Measurements from ENCODE around the gene CCDC88C.
A peak's percentile ranks its signal among the peaks of the same experiment; 100 is the strongest.
"Not testable (repeated sequence)": the region's sequence is repeated elsewhere in the genome, so short reads cannot be mapped to it uniquely, and the experiment has no call there.

CCDC88C gene

DNA sequence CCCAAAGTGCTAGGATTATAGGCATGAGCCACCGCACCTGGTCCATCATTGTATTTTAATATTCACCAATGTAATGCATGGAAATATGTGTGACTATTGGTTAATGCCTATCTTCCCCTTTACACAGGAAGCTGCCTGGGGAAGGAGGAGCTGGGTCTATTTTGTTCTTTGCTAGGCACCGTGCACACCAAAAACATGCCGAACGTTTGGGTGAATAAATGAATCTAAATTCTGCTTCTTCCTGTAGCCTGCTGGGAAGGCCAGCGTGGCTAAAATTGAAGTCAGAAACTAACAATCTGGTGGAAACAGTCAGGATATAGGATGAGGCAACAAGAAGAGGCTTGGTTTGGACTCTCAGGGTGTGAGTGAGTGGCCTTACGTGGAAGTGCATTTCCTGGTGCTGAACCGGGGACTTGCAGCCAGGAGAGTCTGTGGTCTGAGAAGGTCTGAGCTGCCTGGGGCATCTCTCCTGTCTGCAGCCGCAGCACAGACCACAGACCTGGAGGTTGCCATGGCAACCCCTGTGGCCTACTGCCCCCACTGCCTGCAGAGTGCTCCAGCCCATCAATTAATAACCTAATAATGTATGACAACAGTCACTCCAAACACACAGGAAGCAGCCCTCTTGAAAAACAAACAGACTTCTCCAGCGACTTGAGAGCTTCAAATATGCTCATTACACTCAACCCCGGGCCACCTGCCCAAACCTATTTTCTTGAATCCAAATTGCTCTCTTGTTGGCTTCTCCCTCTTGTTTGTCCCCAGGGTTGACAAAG, 167.6 kb downstream of the CCDC88C start:
- DNase-seq (ENCODE audit: low read depth, low spot score) = no peak
- ChIA-PET CTCF (interaction anchor here (1.1 to 1.5 kb wide), 2 partner anchors 15 to 73 kb away, joined by 3 to 4 read pairs; no protein-coding TSS in a partner anchor), POLR2A (interaction anchor here (1.2 kb wide), 1 partner anchor 13 kb away, joined by 3 read pairs; no protein-coding TSS in a partner anchor)
- H3K4me3 ChIP-seq (ENCODE audit: low read depth, low read length) = no peak overlapping the region
- TF ChIP-seq CTCF (IDR thresholded peaks at IDR 0.05; ENCODE audit: insufficient read depth, low read length, missing control alignments) = no peak

- no peak for DNase-seq (ENCODE audit: low read depth, low spot score)
- no peak overlapping the region for H3K4me3 ChIP-seq (ENCODE audit: low read depth, low read length)
- ChIA-PET POLR2A (no interaction called here), CTCF (interaction anchor here (0.8 to 1.7 kb wide), 3 partner anchors 69 to 350 kb away, joined by 3 to 5 read pairs (median 5); no protein-coding TSS in a partner anchor)
- TF ChIP-seq CTCF (IDR thresholded peaks at IDR 0.05; ENCODE audit: insufficient read depth, low read length, missing control alignments) = no peak
Measured at GRCh38 chr14:91246051-91246852, 171.4 kb downstream of the CCDC88C start.

GRCh38 chr14:91245616-91246015, 172.0 kb downstream of the CCDC88C start:
- H3K4me3 ChIP-seq (ENCODE audit: low read depth, low read length); POLR2A ChIA-PET; DNase-seq (ENCODE audit: low read depth, low spot score): not testable (repeated sequence)
- CTCF ChIA-PET = interaction anchor here (1.3 to 1.7 kb wide), 3 partner anchors 67 to 72 kb away, joined by 3 to 6 read pairs (median 5); no protein-coding TSS in a partner anchor

- no peak for DNase-seq (ENCODE audit: low read depth, low spot score)
- POLR2A ChIA-PET = interaction anchor here (0.5 to 0.7 kb wide), 2 partner anchors 10 to 13 kb away, joined by 3 read pairs; no protein-coding TSS in a partner anchor
- CTCF ChIA-PET = interaction anchor here (1.0 to 1.7 kb wide), 6 partner anchors 22 to 342 kb away, joined by 3 to 6 read pairs (median 3); no protein-coding TSS in a partner anchor
- TF ChIP-seq CTCF (IDR thresholded peaks at IDR 0.05; ENCODE audit: insufficient read depth, low read length, missing control alignments) = no peak
- H3K4me3 ChIP-seq (ENCODE audit: low read depth, low read length) = no peak overlapping the region
Measured at GRCh38 chr14:91245029-91245428, 172.6 kb downstream of the CCDC88C start.

DNA sequence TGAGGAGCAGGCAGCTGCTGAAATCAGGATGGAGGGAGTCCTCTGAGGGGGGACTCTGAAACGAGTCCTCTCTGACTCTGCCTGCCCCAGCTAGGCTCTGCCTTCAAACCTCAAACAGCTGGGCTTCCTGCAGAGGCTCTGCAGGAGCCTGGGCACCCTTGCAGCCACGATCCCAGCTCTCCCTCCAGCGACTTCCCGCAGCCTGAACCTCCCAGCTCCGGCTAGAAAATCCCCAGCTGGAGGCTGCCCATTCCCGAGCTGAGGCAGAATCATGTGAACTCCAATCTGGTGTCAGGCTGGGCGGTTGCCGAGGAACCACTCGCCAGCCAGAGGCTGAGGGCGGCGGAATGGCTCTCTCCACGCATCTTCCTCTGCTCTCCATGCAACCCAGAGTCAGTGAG, 173.1 kb downstream of the CCDC88C start, which contains the start of gene GPR68:
Gene GPR68 (minus strand): TSS at position 204 of the 401 bp plus-strand sequence. CDS start 9,654 bp downstream, outside the sequence.
- no peak for TF ChIP-seq CTCF (IDR thresholded peaks at IDR 0.05; ENCODE audit: insufficient read depth, low read length, missing control alignments)
- POLR2A ChIA-PET = interaction anchor here (0.5 to 2.2 kb wide), 3 partner anchors 9 to 15 kb away, joined by 3 to 7 read pairs (median 3); no protein-coding TSS in a partner anchor
- peak; percentile 28 for DNase-seq (ENCODE audit: low read depth, low spot score)
- CTCF ChIA-PET = interaction anchor here (1.0 to 1.6 kb wide), 5 partner anchors 22 to 342 kb away, joined by 3 to 6 read pairs (median 3); no protein-coding TSS in a partner anchor
- peak within 1 kb of the TSS; percentile 30 for H3K4me3 ChIP-seq (ENCODE audit: low read depth, low read length)

DNA sequence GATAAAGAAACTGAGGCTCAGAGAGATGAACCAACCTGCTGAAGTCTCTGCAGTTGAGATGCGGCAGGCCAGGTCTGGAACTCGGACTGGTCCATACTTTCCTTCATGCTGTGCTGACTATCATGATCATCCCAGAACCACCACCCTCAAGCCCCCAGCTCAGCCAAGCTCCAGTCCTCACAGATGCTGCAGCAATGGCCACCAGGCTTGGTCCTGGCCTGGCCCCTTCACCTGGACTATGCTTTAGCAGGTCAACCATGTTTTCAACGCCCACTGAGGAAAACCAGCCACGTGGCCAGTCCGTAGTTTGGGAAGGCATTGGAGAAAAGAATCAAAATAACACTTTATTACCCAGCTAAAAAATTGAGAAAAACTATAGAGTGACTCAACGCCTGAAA, 174.5 kb downstream of the CCDC88C start:
- TF ChIP-seq CTCF (IDR thresholded peaks at IDR 0.05; ENCODE audit: insufficient read depth, low read length, missing control alignments) = no peak
- H3K4me3 ChIP-seq (ENCODE audit: low read depth, low read length) = no peak overlapping the region; the same call in 1 of the 2 replicates
- POLR2A ChIA-PET = interaction anchor here (1.2 to 2.2 kb wide), 2 partner anchors 14 to 41 kb away, joined by 4 to 7 read pairs; no protein-coding TSS in a partner anchor
- CTCF ChIA-PET = interaction anchor here (0.5 to 1.8 kb wide), 6 partner anchors 9 to 480 kb away, joined by 3 to 8 read pairs (median 3); no protein-coding TSS in a partner anchor
- no peak for DNase-seq (ENCODE audit: low read depth, low spot score)

Data from AG04449 (cell line).